HepG2 (cell line): ENCODE measurements around the gene PTEN. TPM values are rescaled to one million over a fixed set of nuclear protein-coding genes. Genes with fewer than 3 reads are reported as not detected.

Experiments used
- ATAC-seq: fragments of 200-7000 bp; cut with Tn5 transposase; 3 replicates; pipeline ENCODE4 v1.9.1; 2020; ENCODE audit warnings: mild to moderate bottlenecking, moderate library complexity
- BruUV-seq: library from RNA; stranded (reverse); fragments of 400-500 nt; replicated peaks from 2 replicates; lab custom pipeline; 2021; lab: Mats Ljungman, UMichigan
- CTCF ChIA-PET: fragments of 300-600 bp; formaldehyde crosslinking; extraction: SDS; loops from one replicate; lab custom pipeline; 2021; ENCODE audit warnings: low total read pairs, inconsistent platforms, low intra/inter-chr PET ratio; lab: Yijun Ruan, JAX
- POLR2A ChIA-PET: fragments of 350-600 bp; sonication (Branson Sonifier 250); formaldehyde crosslinking; loops from one replicate; lab custom pipeline; 2020; ENCODE audit warnings: antibody characterized with exemption, inconsistent platforms; lab: Yijun Ruan, JAX
- DNase-seq: peaks from one replicate; pipeline ENCODE4 v3.0.0-alpha.2; 2015; ENCODE audit warnings: low spot score
- FAIRE-seq: peaks from 3 replicates; lab custom pipeline; 2011; peaks lifted over from hg19 to GRCh38; lab: Jason Lieb, UNC
- H2AFZ ChIP-seq: one replicate; pipeline ENCODE4 v1.6.1; 2011; ENCODE audit warnings: low read length, inconsistent platforms
- H3K27ac ChIP-seq: fragments of 300-600 bp; 3 replicates; pipeline ENCODE4 v1.8.0; 2011; ENCODE audit warnings: mixed run types, mild to moderate bottlenecking, mixed read lengths, low read length, inconsistent platforms; ENCODE audit not compliant: insufficient read depth; ENCODE audit errors: extremely low read length
- H3K27me3 ChIP-seq, 2 experiments: fragments of 200-600 bp in 1 of 2; 2 replicates in 1 of 2; 3 replicates in 1 of 2; pipeline versions ENCODE4 v1.6.0 to v1.8.0; 2011; ENCODE audit warnings: low read length in 2 of 2, mild to moderate bottlenecking in 2 of 2, moderate library complexity in 2 of 2, inconsistent platforms in 1 of 2; ENCODE audit not compliant: insufficient read depth in 2 of 2, control insufficient read depth in 1 of 2
- H3K36me3 ChIP-seq, 2 experiments: fragments of 200-600 bp in 1 of 2; replicated peaks in 1 of 2; 2 replicates in 1 of 2; 3 replicates in 1 of 2; pipeline versions ENCODE4 v1.5.1 to v1.8.0; 2011; ENCODE audit warnings: low read length in 2 of 2, inconsistent platforms in 1 of 2; ENCODE audit not compliant: insufficient read depth in 2 of 2, control insufficient read depth in 1 of 2
- H3K4me1 ChIP-seq: 2 replicates; pipeline ENCODE4 v1.5.1; 2012; ENCODE audit warnings: low read length, inconsistent platforms; ENCODE audit not compliant: insufficient read depth
- H3K4me2 ChIP-seq: 2 replicates; pipeline ENCODE4 v1.6.0; 2011; ENCODE audit warnings: low read depth, low read length, inconsistent platforms
- H3K4me3 ChIP-seq, 3 experiments: fragments of 200-600 bp in 1 of 3; sonication (generic), shearing (Covaris generic) in 1 of 3; replicated peaks in 1 of 3; 2 replicates each; pipeline ENCODE4 v1.5.1; 2011 to 2016; ENCODE audit warnings: low read length in 3 of 3, inconsistent platforms in 2 of 3, low read depth in 2 of 3, mild to moderate bottlenecking in 2 of 3, control low read depth in 1 of 3, mixed read lengths in 1 of 3; ENCODE audit not compliant: insufficient read depth in 1 of 3
- H3K79me2 ChIP-seq: one replicate; pipeline ENCODE4 v1.6.1; 2011; ENCODE audit warnings: low read length, inconsistent platforms; ENCODE audit not compliant: insufficient read depth
- H3K9ac ChIP-seq: 2 replicates; pipeline ENCODE4 v1.6.0; 2011; ENCODE audit warnings: mild to moderate bottlenecking, low read depth, low read length, inconsistent platforms; ENCODE audit not compliant: insufficient read depth
- H3K9me3 ChIP-seq: 2 replicates; pipeline ENCODE4 v1.5.1; 2012; ENCODE audit warnings: mild to moderate bottlenecking, low read length
- H4K20me1 ChIP-seq: 2 replicates; pipeline ENCODE4 v1.6.0; 2011; ENCODE audit warnings: inconsistent platforms, mild to moderate bottlenecking, low read length, moderate library complexity; ENCODE audit not compliant: insufficient read depth
- ATF4 ChIP-seq, 2 experiments: fragments of 450-650 bp in 1 of 2; sonication (generic) in 1 of 2; formaldehyde crosslinking; IDR thresholded peaks; 2 replicates each; pipeline versions ENCODE4 v1.5.0 to v1.8.0; 2020 to 2022; ENCODE audit warnings: mild to moderate bottlenecking in 1 of 2, missing genetic modification reagents in 1 of 2
- GTF2F1 ChIP-seq: fragments of 150-350 bp; IDR thresholded peaks from 2 replicates; pipeline ENCODE4 v1.6.1; 2014; ENCODE audit warnings: low read length
- HDAC1 ChIP-seq: sonication (generic); formaldehyde crosslinking; IDR thresholded peaks from 2 replicates; pipeline ENCODE4 v1.5.1; 2020; ENCODE audit warnings: mild to moderate bottlenecking, missing genetic modification reagents
- IRF1 ChIP-seq: sonication (generic); formaldehyde crosslinking; IDR thresholded peaks from 2 replicates; pipeline ENCODE4 v1.4.0; 2020; ENCODE audit warnings: low read depth, mild to moderate bottlenecking, missing genetic modification reagents
- RFX3 ChIP-seq: IDR thresholded peaks from 2 replicates; pipeline ENCODE4 v1.6.1; 2016; ENCODE audit warnings: missing biosample characterization, missing genetic modification reagents
- TCF12 ChIP-seq, 2 experiments: fragments of 450-650 bp in 1 of 2; sonication (generic) in 1 of 2; formaldehyde crosslinking in 1 of 2; IDR thresholded peaks; 2 replicates each; pipeline versions ENCODE4 v1.6.1 to v1.8.0; 2017 to 2022; ENCODE audit warnings: antibody characterized with exemption in 1 of 2, mild to moderate bottlenecking in 1 of 2, missing genetic modification reagents in 1 of 2, moderate library complexity in 1 of 2
- ZFP91 ChIP-seq: sonication (generic); formaldehyde crosslinking; IDR thresholded peaks from 2 replicates; pipeline ENCODE4 v1.9.0; 2022; ENCODE audit warnings: missing genetic modification reagents, mild to moderate bottlenecking, borderline replicate concordance
- ZNF350 ChIP-seq: sonication (generic); formaldehyde crosslinking; IDR thresholded peaks from 2 replicates; pipeline ENCODE4 v1.4.0; 2020; ENCODE audit warnings: mild to moderate bottlenecking, low read depth, missing genetic modification reagents, borderline replicate concordance
- ZNF598 ChIP-seq: sonication (generic); formaldehyde crosslinking; IDR thresholded peaks from 2 replicates; pipeline ENCODE4 v1.5.1; 2020; ENCODE audit warnings: mild to moderate bottlenecking, missing genetic modification reagents, borderline replicate concordance
- ZNF761 ChIP-seq: sonication (generic); formaldehyde crosslinking; conservative IDR thresholded peaks from 2 replicates; pipeline ENCODE4 v1.4.0; 2020; ENCODE audit warnings: mild to moderate bottlenecking, missing genetic modification reagents
- ZSCAN30 ChIP-seq: sonication (generic); formaldehyde crosslinking; IDR thresholded peaks from 2 replicates; pipeline ENCODE4 v1.5.0; 2020; ENCODE audit warnings: mild to moderate bottlenecking, missing genetic modification reagents
- WGBS: methylation state at CpG from one replicate; pipeline ENCODE4 v1.1.6; 2017; ENCODE audit warnings: low lambda C conversion rate; 5-methylcytosine and 5-hydroxymethylcytosine counted together
- in situ Hi-C: cut with HindIII; loops from 2 replicates; pipeline ENCODE4 v1.10.0; 2017; ENCODE audit warnings: low pct_unique_long_range_greater_than_20kb; ENCODE audit not compliant: extremely low pct_ligation_motif_present
- intact Hi-C: fragments of 100-400 bp; cut with micrococcal nuclease; formaldehyde crosslinking; loops from one replicate; pipeline ENCODE4 v1.10.0; 2022; ENCODE audit not compliant: unreplicated experiment
- polyA plus RNA-seq, 8 experiments: library from polyadenylated mRNA; depleted of rRNA in 3 of 8; stranded (reverse) in 7 of 8; unstranded in 1 of 8; fragments of >200 nt; fragmentation: Illumina TruSeq in 4 of 8; extraction: Trizol in 4 of 8; gene quantifications; 2 replicates each; pipeline versions ENCODE4 v1.2.1 to v1.2.3, GENCODE V29; 2011 to 2016; ENCODE audit warnings: low read depth in 4 of 8, missing spikeins in 1 of 8, mixed read lengths in 1 of 8; ENCODE audit not compliant: insufficient read depth in 1 of 8
- total RNA-seq, 5 experiments: library from RNA; depleted of rRNA; stranded (reverse); fragments of >200 nt; fragmentation: Illumina TruSeq; extraction: Trizol; gene quantifications; 2 replicates each; pipeline ENCODE4 v1.2.3, GENCODE V29; 2016; ENCODE audit warnings: low read depth in 1 of 5
- TF ChIP-seq, protein P1 (sequence below): sonication (generic); formaldehyde crosslinking; conservative IDR thresholded peaks from 2 replicates; pipeline ENCODE4 v1.8.0; 2022; ENCODE audit warnings: low read depth, missing genetic modification reagents

The PTEN gene
- total and polyA plus RNA-seq, 2 of the 13 experiments (the other 11 are each of a cell fraction or from before 2014, with no cell fraction given), result 30.3 to 61.3 TPM

DNA sequence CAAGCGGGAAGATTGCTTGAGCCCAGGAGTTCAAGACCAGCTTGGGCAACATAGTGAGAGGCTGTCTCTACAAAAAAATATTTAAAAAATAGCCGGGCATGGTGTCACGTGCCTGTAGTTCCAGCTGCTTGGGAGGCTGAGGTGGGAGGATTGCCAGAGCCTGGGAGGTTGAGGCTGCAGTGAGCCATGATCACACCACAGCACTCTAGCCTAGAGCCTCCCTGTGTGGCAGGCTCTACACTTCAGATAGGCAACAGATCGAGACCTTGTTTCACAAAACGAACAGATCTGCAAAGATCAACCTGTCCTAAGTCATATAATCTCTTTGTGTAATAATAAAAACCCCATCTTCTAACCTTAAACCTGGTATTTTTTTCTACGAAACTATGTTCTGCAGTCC is 76.8 kb downstream of the PTEN start (continued):
- no peak for TF ChIP-seq ZFP91
- no peak for TF ChIP-seq TCF12 (IDR thresholded peaks at IDR 0.05)
- TF ChIP-seq TCF12 (CRISPR knock-in tag; IDR thresholded peaks at IDR 0.05), result no peak
- no peak for TF ChIP-seq HDAC1
- TF ChIP-seq ZNF598, result no peak
- no peak for TF ChIP-seq ATF4 (CRISPR knock-in tag; IDR thresholded peaks at IDR 0.05)
- TF ChIP-seq IRF1, result no peak

DNA sequence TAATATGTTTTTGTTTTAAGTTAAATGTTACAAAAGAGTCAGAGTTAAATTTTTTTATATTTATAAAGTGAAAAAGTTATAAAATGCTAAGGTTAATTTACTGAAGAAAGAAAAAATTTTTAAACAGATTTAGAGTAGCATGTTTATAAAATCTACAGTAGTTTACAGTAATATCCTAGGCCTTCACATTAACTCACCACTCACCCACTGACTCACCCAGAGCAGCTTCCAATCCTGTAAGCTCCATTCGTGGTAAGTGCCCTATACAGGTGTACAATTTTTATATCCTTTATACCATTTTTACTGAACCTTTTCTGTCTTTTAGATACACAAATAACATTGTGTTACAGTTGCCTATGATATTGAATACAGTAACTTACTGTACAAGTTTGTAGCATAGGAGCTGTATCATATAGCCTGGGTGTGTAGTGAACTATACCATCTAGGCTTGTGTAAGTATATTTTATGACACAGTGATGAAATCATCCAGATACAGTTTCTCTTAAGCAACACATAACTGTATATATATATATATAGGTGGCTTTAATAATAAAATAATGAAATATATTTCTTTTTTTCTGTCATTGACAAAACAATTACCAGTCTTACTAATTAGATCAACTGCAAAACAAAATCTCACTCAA is 79.6 kb downstream of the PTEN start:
- intact Hi-C loops, result no loop called here
- 93% methylated on average over 1 of the region's 1 CpG for WGBS
- no peak for TF ChIP-seq ZNF761 (CRISPR knock-in tag)
- TF ChIP-seq GTF2F1, result no peak
- TF ChIP-seq RFX3 (CRISPR knock-in tag), result no peak
- TF ChIP-seq ZSCAN30 (CRISPR knock-in tag), result no peak
- TF ChIP-seq, protein P1, sequence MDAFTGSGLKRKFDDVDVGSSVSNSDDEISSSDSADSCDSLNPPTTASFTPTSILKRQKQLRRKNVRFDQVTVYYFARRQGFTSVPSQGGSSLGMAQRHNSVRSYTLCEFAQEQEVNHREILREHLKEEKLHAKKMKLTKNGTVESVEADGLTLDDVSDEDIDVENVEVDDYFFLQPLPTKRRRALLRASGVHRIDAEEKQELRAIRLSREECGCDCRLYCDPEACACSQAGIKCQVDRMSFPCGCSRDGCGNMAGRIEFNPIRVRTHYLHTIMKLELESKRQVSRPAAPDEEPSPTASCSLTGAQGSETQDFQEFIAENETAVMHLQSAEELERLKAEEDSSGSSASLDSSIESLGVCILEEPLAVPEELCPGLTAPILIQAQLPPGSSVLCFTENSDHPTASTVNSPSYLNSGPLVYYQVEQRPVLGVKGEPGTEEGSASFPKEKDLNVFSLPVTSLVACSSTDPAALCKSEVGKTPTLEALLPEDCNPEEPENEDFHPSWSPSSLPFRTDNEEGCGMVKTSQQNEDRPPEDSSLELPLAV (CRISPR knock-in tag), result no peak
- no peak for TF ChIP-seq ZNF350
- TF ChIP-seq, all 625 proteins: peak for 0
- POLR2A ChIA-PET, result no interaction called here
- ATAC-seq, result no peak
- Histone ChIP-seq H3K4me3 (no peak overlapping the region), H3K9ac (no peak overlapping the region), H4K20me1 (no peaks in the 10 kb centered on the region), H2AFZ (no peak overlapping the region), H3K27ac (no peak overlapping the region), H3K27me3 (no peaks in the 10 kb centered on the region), H3K4me1 (0 out of 2 replicates have a peak, but pooled peaks cover 8% of the 10 kb centered on the region), H3K4me2 (no peak overlapping the region), H3K36me3 (peaks cover 1 to 5% of the 10 kb centered on the region in 2 experiments; a peak in 3 of 5 replicates), H3K79me2 (no peaks in the 10 kb centered on the region), H3K9me3 (no peaks in the 10 kb centered on the region)
- DNase-seq, result no peak
- in situ Hi-C loops, result no loop called here
- CTCF ChIA-PET, result no interaction called here
- no peak for FAIRE-seq
- no TSS peak for BruUV-seq
